ENCODE results near the gene NUTM2G. TPM values are rescaled to one million over a fixed set of nuclear protein-coding genes. Genes with fewer than 3 reads are reported as not detected.
"Not testable (repeated sequence)": the region's sequence is repeated elsewhere in the genome, so short reads cannot be mapped to it uniquely, and the experiment has no call there.

Gene NUTM2G
- total RNA-seq, 8 experiments from 2014 or later = 0.55 to 3.6 (median 0.90) TPM

DNA sequence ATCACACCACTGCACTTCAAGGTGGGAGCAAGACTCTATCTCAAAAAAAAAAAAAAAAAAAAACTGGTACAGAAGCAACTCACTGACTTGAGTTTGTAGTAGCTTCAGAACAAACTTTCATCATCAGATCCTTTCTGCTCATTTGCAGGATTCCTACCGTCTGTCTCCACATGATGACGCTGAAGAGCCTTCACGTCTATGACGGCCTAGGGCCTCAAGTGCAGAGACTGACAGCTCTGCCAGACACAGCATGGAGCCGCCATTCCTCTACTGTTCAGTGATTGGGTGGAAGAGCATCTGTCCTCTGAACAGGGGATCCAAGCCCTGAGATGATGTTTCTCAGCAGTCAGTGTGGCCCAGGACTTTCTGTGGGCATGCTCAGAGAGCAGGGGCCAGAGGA is 3.1 kb upstream of the NUTM2G start:
- in situ Hi-C loops (cut with MboI; ENCODE audit: low pct_unique_long_range_greater_than_20kb in 2 of 9, low sequenced_read_pairs in 9 of 9, unreplicated experiment in 9 of 9); H3K27ac ChIP-seq; ATAC-seq (replicated peaks in 6 of 8); H3K4me3 ChIP-seq; H3K4me1 ChIP-seq (replicated peaks in 1 of 2): not testable (repeated sequence)
- no CpG with 5 or more reads among the region's 5 CpGs for WGBS, 10 experiments

- H3K4me3 ChIP-seq; H3K27ac ChIP-seq; H3K4me1 ChIP-seq (replicated peaks in 1 of 2); in situ Hi-C loops (cut with MboI; ENCODE audit: low pct_unique_long_range_greater_than_20kb in 2 of 9, low sequenced_read_pairs in 9 of 9, unreplicated experiment in 9 of 9): not testable (repeated sequence)
- ATAC-seq (replicated peaks in 6 of 8) = peak in 1 of 8 experiments; percentile 62
- no CpG with 5 or more reads among the region's 13 CpGs for WGBS, 10 experiments
Observed at GRCh38 chr9:96931665-96932064, 3.0 kb downstream of the NUTM2G start.

DNA sequence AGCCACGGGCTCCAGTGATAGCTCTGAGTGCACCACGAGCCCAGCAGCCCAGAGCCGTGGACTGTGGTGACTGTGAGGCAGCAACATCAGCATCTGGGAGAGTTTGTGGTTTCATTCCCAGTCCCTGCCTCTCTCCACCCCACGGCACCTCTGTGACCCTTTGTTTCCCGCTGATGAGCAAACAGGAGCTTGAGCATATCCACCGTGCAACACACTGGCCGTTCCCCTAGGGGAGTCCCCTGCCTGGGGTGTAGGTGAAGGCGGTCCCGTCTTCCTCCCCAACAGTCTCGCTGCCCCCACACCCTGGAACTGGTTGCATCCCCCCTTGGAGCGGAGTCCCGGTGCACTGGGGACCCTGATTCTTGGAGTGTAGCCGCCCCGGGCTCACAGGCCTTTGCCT is 5.5 kb downstream of the NUTM2G start:
- ATAC-seq (replicated peaks in 6 of 8); H3K27ac ChIP-seq; H3K4me3 ChIP-seq; H3K4me1 ChIP-seq (replicated peaks in 1 of 2); in situ Hi-C loops (cut with MboI; ENCODE audit: low pct_unique_long_range_greater_than_20kb in 2 of 9, low sequenced_read_pairs in 9 of 9, unreplicated experiment in 9 of 9): not testable (repeated sequence)
- no CpG with 5 or more reads among the region's 14 CpGs for WGBS, 10 experiments

GRCh38 chr9:96934706-96935105 is 6.1 kb downstream of the NUTM2G start:
- WGBS, 10 experiments = no CpG with 5 or more reads among the region's 5 CpGs
- H3K27ac ChIP-seq; ATAC-seq (replicated peaks in 6 of 8); H3K4me3 ChIP-seq; in situ Hi-C loops (cut with MboI; ENCODE audit: low pct_unique_long_range_greater_than_20kb in 2 of 9, low sequenced_read_pairs in 9 of 9, unreplicated experiment in 9 of 9); H3K4me1 ChIP-seq (replicated peaks in 1 of 2): not testable (repeated sequence)

DNA sequence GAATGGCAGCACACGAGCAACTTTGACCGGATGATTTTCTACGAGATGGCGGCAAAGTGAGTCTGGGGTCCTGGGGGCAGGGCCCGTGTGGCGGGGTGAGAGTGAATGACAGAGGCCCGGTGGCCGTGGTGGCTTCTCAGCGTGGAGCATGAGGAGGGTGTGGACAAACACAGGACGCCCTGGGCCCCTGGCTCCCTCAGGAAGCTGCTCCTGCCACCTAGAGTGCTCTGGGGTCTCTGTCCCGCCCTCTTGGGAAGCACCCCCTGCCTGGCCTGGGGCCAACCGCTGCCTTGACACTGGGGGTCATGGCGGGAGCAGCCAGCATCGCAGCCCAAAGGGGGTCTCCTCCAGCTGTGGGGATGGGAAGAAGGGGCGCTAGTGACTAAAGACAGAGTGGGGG is 6.8 kb downstream of the NUTM2G start:
- H3K27ac ChIP-seq; H3K4me1 ChIP-seq (replicated peaks in 1 of 2); ATAC-seq (replicated peaks in 6 of 8); H3K4me3 ChIP-seq; in situ Hi-C loops (cut with MboI; ENCODE audit: low pct_unique_long_range_greater_than_20kb in 2 of 9, low sequenced_read_pairs in 9 of 9, unreplicated experiment in 9 of 9): not testable (repeated sequence)
- WGBS, 10 experiments = 100% methylated on average over 2 of the region's 15 CpGs; no CpG with 5 or more reads in 9 of the 10 experiments

DNA sequence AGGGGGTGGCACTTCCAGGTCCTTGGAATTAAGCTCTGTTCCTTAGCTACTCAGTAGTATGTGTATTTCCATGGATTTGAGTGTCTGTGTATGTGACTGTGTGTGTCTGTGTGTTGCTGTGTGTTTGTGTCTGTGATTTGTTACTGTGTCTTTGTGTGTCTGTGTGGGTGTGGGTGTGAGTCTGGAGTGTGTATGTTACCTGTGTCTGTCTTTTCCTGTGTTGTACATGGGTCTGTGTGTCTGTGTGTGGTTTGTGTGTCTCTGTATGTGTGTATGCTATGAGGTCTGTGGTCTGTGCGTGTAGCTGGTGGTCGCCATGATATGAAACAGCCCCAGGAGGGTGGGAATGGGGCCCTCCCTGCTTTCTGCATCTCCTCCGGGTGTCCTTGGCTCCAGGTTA is 8.8 kb downstream of the NUTM2G start:
- H3K4me3 ChIP-seq; H3K27ac ChIP-seq; H3K4me1 ChIP-seq (replicated peaks in 1 of 2); ATAC-seq (replicated peaks in 6 of 8); in situ Hi-C loops (cut with MboI; ENCODE audit: low pct_unique_long_range_greater_than_20kb in 2 of 9, low sequenced_read_pairs in 9 of 9, unreplicated experiment in 9 of 9): not testable (repeated sequence)
- no CpG with 5 or more reads among the region's 3 CpGs for WGBS, 10 experiments

GRCh38 chr9:96938957-96939665 is 10.5 kb downstream of the NUTM2G start:
- H3K4me1 ChIP-seq (replicated peaks in 1 of 2); H3K27ac ChIP-seq; in situ Hi-C loops (cut with MboI; ENCODE audit: low pct_unique_long_range_greater_than_20kb in 2 of 9, low sequenced_read_pairs in 9 of 9, unreplicated experiment in 9 of 9); H3K4me3 ChIP-seq: not testable (repeated sequence)
- peak in 3 of 8 experiments; percentile 49 to 72 (median 66) for ATAC-seq (replicated peaks in 6 of 8)
- WGBS, 10 experiments = no CpG with 5 or more reads among the region's 10 CpGs

DNA sequence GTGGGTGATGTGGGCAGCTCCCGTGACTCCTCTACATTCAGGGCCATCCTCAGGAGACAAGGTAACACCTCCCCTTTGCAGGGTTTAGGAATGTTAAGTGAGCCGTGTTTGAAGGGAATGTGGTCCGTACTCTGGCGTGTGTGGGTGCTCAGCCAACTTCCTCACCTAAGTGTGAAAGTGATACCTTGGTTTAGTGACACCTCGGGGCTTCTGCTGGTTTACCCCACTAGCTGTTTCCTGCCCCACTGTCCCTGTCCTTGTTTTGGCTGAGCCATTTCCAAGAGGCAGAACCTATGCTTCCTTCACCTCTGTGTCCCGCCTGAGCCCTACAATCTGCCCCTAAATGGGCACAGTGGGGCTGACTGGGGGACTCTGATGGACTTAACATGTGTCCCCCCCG is 12.3 kb downstream of the NUTM2G start:
- H3K27ac ChIP-seq; H3K4me3 ChIP-seq; ATAC-seq (replicated peaks in 6 of 8); H3K4me1 ChIP-seq (replicated peaks in 1 of 2); in situ Hi-C loops (cut with MboI; ENCODE audit: low pct_unique_long_range_greater_than_20kb in 2 of 9, low sequenced_read_pairs in 9 of 9, unreplicated experiment in 9 of 9): not testable (repeated sequence)
- WGBS, 10 experiments = no CpG with 5 or more reads among the region's 7 CpGs

DNA sequence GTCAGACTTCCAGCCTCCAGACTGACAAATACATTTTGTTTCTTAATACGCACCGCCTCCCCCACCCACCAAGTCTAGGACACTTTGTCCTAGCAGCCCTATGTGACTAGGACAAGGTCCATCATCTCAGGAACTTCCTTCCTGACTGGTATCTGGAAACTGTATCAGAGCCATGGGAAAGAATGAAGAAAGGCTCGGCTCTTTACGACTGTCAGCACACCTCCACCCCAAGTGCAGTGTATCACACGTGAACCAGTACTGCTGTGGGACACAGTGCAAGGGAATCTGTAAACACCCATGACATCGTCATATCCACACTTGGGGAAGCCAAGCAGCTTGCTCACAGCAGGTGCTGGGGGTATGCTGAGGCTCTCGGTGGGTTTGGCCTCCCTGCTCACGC is 13.0 kb downstream of the NUTM2G start:
- in situ Hi-C loops (cut with MboI; ENCODE audit: low pct_unique_long_range_greater_than_20kb in 2 of 9, low sequenced_read_pairs in 9 of 9, unreplicated experiment in 9 of 9); H3K4me3 ChIP-seq; H3K27ac ChIP-seq; ATAC-seq (replicated peaks in 6 of 8); H3K4me1 ChIP-seq (replicated peaks in 1 of 2): not testable (repeated sequence)
- WGBS, 10 experiments = no CpG with 5 or more reads among the region's 8 CpGs

DNA sequence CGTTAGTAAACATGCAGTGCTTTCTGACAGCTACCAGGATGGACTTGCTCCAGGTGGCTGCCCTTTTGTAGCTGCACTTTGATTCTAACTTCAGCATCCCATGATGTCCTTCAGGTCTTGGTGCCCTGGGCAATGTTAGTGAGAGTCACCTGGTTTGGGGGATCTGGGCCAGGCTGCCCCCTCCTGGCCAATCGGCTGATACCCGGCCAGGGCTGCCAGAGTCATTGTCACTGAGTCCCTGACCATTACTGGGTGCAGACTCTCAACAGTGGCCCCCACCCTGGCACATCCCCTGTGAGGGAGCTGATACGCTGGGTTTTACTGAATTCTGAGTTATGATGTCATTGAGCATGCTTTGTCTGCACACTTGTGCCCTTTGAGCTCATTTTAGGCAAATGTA is 13.5 kb downstream of the NUTM2G start:
- WGBS, 10 experiments = no CpG with 5 or more reads among the region's 4 CpGs
- H3K4me3 ChIP-seq; H3K27ac ChIP-seq; in situ Hi-C loops (cut with MboI; ENCODE audit: low pct_unique_long_range_greater_than_20kb in 2 of 9, low sequenced_read_pairs in 9 of 9, unreplicated experiment in 9 of 9); ATAC-seq (replicated peaks in 6 of 8); H3K4me1 ChIP-seq (replicated peaks in 1 of 2): not testable (repeated sequence)

DNA sequence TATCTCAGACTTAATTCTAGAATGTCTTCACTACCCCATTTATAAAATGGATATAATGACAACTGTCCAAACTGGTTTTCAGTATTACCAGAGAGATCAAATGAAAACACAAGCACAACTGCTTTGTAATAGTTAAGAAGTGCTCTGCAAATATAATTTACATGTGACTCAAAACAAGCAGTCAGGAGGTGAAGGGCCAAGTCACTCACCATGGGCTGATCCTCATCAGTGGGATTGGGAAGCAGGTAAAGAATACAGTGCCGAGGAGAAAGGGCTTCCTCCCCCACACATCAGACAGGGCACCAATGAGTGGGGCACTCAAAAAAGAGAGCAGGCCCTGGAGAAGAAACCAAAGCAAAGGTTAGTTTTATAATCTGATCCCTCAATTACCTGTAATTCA is 20.7 kb downstream of the NUTM2G start:
- ATAC-seq (replicated peaks in 6 of 8); H3K27ac ChIP-seq; in situ Hi-C loops (cut with MboI; ENCODE audit: low pct_unique_long_range_greater_than_20kb in 2 of 9, low sequenced_read_pairs in 9 of 9, unreplicated experiment in 9 of 9); H3K4me1 ChIP-seq (replicated peaks in 1 of 2); H3K4me3 ChIP-seq: not testable (repeated sequence)
- WGBS, 10 experiments = no CpG with 5 or more reads among the region's 1 CpG

- H3K4me1 ChIP-seq (replicated peaks in 1 of 2); H3K4me3 ChIP-seq; in situ Hi-C loops (cut with MboI; ENCODE audit: low pct_unique_long_range_greater_than_20kb in 2 of 9, low sequenced_read_pairs in 9 of 9, unreplicated experiment in 9 of 9); ATAC-seq (replicated peaks in 6 of 8); H3K27ac ChIP-seq: not testable (repeated sequence)
- no CpG with 5 or more reads among the region's 2 CpGs for WGBS, 10 experiments
Observed at GRCh38 chr9:96950539-96950938, 21.9 kb downstream of the NUTM2G start.

- H3K4me3 ChIP-seq; ATAC-seq (replicated peaks in 6 of 8); in situ Hi-C loops (cut with MboI; ENCODE audit: low pct_unique_long_range_greater_than_20kb in 2 of 9, low sequenced_read_pairs in 9 of 9, unreplicated experiment in 9 of 9); H3K4me1 ChIP-seq (replicated peaks in 1 of 2); H3K27ac ChIP-seq: not testable (repeated sequence)
- 74 to 94% (median 80%) methylated on average over 1 to 2 of the region's 5 CpGs; no CpG with 5 or more reads in 7 of the 10 experiments for WGBS, 10 experiments
Observed at GRCh38 chr9:96967591-96967990, 38.9 kb downstream of the NUTM2G start.

GRCh38 chr9:96972552-96972951 is 43.9 kb downstream of the NUTM2G start:
- H3K27ac ChIP-seq; ATAC-seq (replicated peaks in 6 of 8); H3K4me1 ChIP-seq (replicated peaks in 1 of 2); H3K4me3 ChIP-seq; in situ Hi-C loops (cut with MboI; ENCODE audit: low pct_unique_long_range_greater_than_20kb in 2 of 9, low sequenced_read_pairs in 9 of 9, unreplicated experiment in 9 of 9): not testable (repeated sequence)
- 75 to 100% (median 93%) methylated on average over 1 to 2 of the region's 2 CpGs; no CpG with 5 or more reads in 4 of the 10 experiments for WGBS, 10 experiments

Measured in motor neuron (in vitro differentiated cells).